ENCODE data around the gene MISP3. TPM values are rescaled to one million over a fixed set of nuclear protein-coding genes. Genes with fewer than 3 reads are reported as not detected.
A peak's percentile ranks its signal among the peaks of the same experiment; 100 is the strongest.

Gene MISP3
- total and polyA plus RNA-seq, 9 of the 15 experiments (the other 6 are each of a cell fraction or from before 2014, with no cell fraction given) = 0.25 to 5.6 (median 1.6) TPM

DNA sequence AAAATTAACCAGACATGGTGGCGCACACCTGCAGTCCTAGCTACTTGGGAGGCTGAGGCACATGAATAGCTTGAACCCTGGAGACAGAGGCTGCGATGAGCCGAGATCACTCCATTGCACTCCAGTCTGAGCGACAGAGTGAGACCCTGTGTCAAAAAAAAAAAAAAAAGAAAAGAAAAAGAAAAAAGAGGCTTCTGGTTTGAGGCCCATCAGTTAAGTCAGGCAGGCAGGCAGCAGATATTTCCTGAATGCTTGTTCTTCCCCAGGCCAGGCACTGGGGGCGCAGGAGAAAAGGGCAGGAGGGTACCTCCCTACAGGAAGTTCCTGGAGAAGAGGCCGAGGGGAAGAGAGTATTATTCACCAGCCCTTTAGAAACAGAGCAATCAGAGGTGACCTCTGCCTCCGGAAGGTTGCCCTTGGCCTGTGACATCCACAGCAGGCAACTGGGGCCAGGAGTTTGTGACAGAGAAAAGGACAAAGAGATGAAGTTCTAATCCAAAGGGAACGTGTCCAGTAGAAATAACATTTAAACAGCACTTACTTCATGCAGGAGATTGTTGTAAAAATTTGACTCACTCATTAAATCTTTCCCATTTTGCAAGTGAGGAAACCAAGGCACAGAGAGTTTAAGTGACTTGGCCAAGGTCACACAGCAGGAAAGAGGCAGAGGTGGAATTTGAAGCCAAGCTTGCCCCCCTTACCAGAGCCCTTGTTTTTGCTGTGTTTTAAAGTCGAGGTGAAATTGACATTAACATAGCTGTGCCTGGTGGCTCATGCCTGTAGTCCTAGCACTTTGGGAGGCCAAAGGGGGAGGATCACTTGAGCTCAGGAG lies 49.0 kb upstream of the MISP3 start (continued):
- no peak for TF ChIP-seq THRA (IDR thresholded peaks at IDR 0.05)
- no peak for TF ChIP-seq JUNB (CRISPR knock-in tag; conservative IDR thresholded peaks at IDR 0.05)
- TF ChIP-seq CREM (IDR thresholded peaks at IDR 0.05; ENCODE audit: low read depth) = no peak
- peak; percentile 73 for TF ChIP-seq GABPA (tag; conservative IDR thresholded peaks at IDR 0.05; ENCODE audit: low read depth)
- TF ChIP-seq SNIP1 (IDR thresholded peaks at IDR 0.05; ENCODE audit: low read depth) = no peak
- peak; percentile 37; the same call in 1 of the 2 replicates for TF ChIP-seq NR2C1 (IDR thresholded peaks at IDR 0.05)
- TF ChIP-seq NR2C1 (tag; IDR thresholded peaks at IDR 0.05) = peak; percentile 73
- TF ChIP-seq ZNF75A (CRISPR knock-in tag; IDR thresholded peaks at IDR 0.05) = no peak
- TF ChIP-seq, protein P1, sequence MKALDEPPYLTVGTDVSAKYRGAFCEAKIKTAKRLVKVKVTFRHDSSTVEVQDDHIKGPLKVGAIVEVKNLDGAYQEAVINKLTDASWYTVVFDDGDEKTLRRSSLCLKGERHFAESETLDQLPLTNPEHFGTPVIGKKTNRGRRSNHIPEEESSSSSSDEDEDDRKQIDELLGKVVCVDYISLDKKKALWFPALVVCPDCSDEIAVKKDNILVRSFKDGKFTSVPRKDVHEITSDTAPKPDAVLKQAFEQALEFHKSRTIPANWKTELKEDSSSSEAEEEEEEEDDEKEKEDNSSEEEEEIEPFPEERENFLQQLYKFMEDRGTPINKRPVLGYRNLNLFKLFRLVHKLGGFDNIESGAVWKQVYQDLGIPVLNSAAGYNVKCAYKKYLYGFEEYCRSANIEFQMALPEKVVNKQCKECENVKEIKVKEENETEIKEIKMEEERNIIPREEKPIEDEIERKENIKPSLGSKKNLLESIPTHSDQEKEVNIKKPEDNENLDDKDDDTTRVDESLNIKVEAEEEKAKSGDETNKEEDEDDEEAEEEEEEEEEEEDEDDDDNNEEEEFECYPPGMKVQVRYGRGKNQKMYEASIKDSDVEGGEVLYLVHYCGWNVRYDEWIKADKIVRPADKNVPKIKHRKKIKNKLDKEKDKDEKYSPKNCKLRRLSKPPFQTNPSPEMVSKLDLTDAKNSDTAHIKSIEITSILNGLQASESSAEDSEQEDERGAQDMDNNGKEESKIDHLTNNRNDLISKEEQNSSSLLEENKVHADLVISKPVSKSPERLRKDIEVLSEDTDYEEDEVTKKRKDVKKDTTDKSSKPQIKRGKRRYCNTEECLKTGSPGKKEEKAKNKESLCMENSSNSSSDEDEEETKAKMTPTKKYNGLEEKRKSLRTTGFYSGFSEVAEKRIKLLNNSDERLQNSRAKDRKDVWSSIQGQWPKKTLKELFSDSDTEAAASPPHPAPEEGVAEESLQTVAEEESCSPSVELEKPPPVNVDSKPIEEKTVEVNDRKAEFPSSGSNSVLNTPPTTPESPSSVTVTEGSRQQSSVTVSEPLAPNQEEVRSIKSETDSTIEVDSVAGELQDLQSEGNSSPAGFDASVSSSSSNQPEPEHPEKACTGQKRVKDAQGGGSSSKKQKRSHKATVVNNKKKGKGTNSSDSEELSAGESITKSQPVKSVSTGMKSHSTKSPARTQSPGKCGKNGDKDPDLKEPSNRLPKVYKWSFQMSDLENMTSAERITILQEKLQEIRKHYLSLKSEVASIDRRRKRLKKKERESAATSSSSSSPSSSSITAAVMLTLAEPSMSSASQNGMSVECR (CRISPR knock-in tag; IDR thresholded peaks at IDR 0.05) = no peak
- no peak for TF ChIP-seq ZNF217 (CRISPR knock-in tag; IDR thresholded peaks at IDR 0.05)
- TF ChIP-seq GATAD2B (IDR thresholded peaks at IDR 0.05; ENCODE audit: borderline replicate concordance) = peak; percentile 32; the same call in 1 of the 2 replicates
- TF ChIP-seq STAG1 (CRISPR knock-in tag; IDR thresholded peaks at IDR 0.05; ENCODE audit: borderline replicate concordance) = no peak
- TF ChIP-seq PYGO2 (tag; IDR thresholded peaks at IDR 0.05) = no peak
- TF ChIP-seq ZNF57 (CRISPR knock-in tag; IDR thresholded peaks at IDR 0.05) = no peak
- TF ChIP-seq CC2D1A (IDR thresholded peaks at IDR 0.05) = peak; percentile 68; the same call in 1 of the 2 replicates
- TF ChIP-seq, protein P2, sequence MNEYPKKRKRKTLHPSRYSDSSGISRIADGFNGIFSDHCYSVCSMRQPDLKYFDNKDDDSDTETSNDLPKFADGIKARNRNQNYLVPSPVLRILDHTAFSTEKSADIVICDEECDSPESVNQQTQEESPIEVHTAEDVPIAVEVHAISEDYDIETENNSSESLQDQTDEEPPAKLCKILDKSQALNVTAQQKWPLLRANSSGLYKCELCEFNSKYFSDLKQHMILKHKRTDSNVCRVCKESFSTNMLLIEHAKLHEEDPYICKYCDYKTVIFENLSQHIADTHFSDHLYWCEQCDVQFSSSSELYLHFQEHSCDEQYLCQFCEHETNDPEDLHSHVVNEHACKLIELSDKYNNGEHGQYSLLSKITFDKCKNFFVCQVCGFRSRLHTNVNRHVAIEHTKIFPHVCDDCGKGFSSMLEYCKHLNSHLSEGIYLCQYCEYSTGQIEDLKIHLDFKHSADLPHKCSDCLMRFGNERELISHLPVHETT (CRISPR knock-in tag; conservative IDR thresholded peaks at IDR 0.05 in 1 of 2, IDR thresholded peaks at IDR 0.05 in 1 of 2) = no peak
- TF ChIP-seq DNMT1 (IDR thresholded peaks at IDR 0.05) = no peak
